Activated CD8-positive, alpha-beta memory T cell treated with anti-CD3 and anti-CD28 coated beads, Interleukin-2, amount 50 U/mL, for 24 hours (primary cell): ENCODE data around the gene BRF1.
"Not testable (repeated sequence)": the region's sequence is repeated elsewhere in the genome, so short reads cannot be mapped to it uniquely, and the experiment has no call there.

ENCODE experiments used
- DNase-seq: peaks from one replicate; pipeline ENCODE4 v3.0.0-alpha.2; 2020; ENCODE audit errors: extremely low read depth

The BRF1 gene, protein sequence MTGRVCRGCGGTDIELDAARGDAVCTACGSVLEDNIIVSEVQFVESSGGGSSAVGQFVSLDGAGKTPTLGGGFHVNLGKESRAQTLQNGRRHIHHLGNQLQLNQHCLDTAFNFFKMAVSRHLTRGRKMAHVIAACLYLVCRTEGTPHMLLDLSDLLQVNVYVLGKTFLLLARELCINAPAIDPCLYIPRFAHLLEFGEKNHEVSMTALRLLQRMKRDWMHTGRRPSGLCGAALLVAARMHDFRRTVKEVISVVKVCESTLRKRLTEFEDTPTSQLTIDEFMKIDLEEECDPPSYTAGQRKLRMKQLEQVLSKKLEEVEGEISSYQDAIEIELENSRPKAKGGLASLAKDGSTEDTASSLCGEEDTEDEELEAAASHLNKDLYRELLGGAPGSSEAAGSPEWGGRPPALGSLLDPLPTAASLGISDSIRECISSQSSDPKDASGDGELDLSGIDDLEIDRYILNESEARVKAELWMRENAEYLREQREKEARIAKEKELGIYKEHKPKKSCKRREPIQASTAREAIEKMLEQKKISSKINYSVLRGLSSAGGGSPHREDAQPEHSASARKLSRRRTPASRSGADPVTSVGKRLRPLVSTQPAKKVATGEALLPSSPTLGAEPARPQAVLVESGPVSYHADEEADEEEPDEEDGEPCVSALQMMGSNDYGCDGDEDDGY

DNA sequence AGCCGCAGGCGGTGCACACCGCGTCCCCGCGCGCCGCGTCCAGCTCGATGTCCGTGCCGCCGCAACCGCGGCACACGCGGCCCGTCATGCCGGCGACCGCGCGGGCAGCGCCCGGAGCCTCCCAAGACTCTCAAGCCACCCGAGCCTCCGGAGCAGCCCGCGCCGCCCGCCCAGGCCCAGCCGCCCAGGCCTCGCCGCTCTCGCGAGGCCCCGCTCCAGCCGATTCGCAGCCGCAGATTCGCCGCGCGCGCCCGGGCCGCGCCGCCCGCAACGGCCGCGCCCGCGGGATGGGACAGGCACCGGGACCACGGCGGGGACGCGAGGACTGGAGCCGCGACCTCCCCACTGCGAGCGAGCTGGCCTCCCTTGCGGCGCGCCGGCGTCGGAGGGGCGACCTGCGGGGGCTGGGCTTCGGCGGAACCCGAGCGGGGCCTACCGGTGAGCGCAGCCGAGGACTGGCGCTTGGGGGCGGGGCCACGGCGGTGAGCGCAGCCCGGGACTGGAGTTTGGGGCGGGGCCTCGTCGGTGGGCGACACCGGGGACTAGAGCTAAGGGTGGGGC is at the start of gene BRF1:
Gene BRF1 (minus strand): TSS at position 460 of the 561 bp plus-strand sequence. CDS start 372 bp downstream, at position 88.
- DNase-seq = peak; percentile 89

DNA sequence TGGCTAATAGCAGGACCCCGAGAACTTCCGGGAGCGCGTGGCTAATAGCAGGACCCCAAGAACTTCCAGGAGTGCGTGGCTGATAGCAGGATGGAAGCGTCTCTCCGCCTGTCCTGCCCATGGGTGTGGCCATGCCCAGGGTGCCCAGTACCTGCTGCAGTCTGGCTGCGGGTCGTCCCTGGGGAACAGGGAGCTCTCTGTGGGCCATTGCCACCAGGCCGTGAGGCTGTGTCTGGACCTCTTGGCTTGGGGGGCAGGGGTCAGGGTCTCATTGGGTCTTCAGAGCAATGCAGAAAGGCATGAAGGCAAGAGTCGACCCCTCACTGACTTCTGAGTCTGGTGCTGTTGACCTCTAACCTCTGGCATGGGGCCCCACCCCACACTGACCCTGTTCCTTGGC is 49.2 kb upstream of the BRF1 start:
- DNase-seq = no peak

DNA sequence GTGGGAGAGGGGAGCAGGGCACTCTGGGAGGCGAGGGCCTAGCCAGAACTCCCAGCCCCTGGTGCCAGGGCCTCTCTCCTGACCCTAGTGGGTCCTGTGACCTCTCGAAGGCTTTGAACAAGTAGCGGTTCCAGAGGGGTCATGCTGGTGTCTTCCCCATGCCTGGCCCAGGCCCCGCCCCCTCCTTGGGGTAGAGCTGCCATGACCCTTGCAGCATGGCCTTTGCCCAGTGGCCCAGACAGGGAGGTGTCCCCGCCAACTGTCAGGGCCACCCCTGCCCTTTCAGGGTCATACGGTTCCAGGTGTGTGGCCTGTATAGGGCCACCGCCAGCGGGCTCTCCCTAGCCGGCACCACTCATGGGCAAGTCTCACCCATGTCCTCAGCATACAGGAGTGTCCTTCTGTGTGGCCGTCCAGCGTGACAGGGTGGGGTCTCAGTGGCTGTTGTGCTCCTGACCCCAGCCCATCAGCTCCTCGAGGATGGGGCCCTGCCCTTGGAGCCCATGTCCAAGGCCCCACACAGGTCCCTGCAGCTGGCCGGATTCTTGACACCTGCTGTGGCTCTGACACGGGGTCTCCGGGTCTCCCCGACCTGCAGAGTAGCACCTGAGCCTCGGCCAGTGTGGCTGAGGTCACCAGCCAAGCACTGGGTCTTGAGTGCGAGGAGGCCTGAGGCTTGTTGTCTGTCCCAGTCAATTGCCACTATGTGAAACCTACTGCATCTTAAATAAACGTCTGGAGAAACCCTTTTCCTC is 48.3 kb upstream of the BRF1 start:
- no peak for DNase-seq

DNA sequence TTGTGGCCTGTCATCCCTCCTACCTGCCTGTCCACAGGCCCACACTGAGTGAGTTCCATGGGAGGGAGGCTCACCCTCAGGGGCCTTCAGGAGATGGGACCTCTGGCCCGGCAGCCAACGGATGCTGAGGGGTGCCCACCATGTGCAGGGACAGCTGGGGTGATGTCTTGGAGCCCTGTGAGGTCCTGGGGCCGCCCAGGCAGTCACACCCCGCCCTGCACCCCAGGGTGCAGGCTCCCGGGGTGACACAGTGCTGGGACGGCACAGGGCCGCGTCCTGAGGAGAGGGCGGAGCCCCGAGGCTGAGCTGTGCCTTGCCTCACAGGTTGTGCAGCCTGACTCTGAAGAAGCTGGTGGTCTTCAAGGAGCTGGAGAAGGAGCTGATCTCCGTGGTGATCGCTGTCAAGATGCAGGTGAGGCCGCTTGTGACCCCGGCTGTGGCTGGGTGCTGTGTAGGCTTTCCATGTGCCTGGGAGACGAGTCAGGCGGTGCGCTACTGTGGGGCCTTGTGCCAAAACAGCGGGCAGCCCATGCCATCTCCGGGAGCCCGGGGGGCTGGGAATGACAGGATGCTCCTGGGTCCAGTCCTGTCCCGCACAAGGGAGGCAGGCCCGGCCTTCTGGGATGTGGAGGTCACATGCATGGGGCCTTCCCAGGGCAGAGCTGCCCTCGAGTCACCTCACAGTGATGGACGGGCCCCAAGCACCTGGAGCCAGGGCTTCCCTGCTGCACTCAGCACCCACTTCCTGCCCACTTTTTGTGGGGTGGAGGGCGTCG is 47.6 kb upstream of the BRF1 start:
- DNase-seq = no peak

DNA sequence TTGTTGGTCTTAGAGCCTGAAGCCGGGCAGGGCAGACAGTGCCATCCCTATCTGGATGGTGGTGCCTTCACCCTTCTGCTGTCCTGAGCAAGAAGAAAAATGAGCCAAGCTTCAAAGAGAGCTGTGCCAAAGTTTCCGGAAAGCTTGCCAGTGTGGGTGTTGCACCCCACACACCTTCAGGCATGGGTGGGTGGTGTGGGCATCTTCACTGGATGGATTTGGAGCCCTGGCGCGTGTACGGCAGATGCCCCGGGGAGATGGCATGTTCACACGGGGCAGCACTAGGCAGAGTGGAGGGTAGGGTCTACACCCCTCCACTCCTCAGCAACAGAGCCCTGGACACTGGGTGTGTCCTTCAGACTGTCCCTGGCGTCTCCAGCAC is 46.8 kb upstream of the BRF1 start:
- DNase-seq = no peak

DNA sequence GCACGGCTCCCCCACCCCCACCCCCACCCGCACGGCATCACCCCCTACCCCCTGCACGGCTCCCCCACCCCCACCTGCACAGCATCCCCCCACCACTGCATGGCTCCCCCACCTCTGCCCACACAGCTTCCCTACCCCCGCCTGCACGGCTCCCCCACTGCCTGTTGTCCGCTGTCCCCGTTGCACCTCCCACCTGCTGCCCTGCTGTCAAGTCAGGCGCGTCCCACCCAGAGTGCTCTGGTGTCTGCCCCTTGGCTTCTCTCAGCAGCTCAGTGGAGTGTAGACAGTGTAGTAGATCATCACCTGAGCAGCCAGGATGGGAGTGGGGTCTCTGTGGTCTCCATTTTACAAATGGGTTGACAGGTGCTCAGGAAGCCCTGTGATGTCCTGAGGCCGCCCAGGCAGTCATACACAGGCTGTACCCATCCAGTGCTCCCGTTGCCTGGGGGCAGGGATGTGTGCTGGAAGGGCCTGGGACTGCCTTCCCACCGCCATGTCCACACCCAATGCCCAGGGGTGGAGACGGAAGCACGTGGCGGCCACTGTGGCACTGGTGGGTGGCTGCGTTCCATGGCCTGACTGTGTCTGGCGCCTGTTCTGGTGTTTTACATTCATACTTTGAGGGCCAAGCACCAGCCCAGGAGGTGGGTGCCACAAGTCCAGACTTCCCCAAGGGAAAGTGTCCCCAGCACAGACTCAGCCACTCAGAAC is 46.2 kb upstream of the BRF1 start:
- DNase-seq = no peak

DNA sequence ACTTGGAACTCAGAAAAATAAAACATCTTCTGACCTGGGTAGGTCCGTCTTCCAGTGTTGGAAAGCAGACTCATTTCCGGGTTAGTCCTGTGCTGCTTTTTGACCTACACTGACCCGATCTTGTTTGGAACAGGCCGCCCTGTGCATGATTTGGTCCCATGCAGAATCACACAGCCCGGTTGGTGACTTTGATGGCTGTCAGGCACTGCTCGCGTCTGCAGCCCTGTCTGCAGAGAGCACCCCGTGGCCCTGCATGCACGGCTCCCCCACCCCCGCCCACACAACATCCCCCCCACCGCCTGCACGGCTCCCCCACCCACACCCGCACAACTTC is 45.4 kb upstream of the BRF1 start:
- no peak for DNase-seq

DNA sequence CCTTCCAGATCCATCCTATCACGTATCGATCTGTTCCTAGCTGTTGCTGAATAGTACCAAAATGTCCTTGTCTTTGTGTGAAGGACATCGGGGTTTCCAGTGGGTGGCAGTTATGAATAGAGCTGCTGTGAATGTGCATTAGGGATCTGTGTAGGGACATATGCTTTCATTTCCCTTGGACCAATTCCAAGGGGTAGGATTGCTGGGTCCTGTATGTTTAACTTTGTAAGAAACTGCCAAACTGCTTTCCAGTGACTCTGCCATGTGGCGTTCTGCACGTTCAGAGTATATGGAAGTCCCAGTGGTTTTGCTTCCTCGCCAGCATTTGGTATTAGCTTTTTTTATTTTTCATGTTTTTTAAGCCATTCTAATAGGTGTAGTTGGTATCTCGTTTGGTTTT is 42.4 kb upstream of the BRF1 start:
- no peak for DNase-seq

DNA sequence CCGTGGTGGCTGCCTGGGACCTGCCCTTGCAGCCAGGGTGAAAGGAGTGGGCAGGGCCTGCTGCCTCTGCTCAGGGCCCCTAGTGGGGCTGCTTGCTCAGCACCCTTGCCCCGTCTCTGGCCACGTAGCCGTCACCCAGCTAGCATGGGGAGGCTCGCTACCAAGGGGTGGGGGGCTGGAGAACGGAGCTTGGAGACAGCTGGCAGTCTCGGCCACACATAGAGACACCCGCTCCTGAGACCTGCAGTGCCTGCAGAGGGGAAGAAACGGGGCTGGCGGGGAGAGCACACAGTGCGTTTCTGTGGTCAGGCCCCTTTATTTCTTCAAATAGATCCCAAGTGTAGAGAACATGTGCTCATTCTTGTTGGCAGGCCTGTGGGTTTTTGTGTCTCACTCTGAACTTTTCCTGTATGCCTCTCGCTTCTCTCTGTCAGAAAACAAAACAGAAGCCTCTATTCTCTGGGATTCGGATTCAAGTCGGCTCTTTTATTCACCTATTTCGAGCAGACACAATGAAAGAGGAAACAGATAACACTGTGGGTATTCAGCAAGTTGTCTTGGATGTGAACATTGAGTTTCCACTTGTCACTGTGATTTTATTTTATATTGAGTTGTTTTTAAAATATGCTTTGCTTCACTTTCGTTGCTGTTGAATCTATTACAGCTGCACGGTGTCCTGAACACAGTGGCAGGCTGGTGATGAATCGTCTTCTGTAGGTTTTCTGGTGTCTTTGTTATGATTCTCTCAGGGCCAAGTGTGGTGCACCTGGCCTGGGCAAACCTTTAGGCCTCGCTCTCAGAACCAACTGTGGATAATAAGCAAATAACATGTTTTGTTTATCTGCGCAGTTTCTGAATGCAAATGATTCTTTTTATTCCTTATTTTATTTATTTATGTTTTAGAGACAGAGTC is 40.3 kb upstream of the BRF1 start:
- DNase-seq = no peak

DNA sequence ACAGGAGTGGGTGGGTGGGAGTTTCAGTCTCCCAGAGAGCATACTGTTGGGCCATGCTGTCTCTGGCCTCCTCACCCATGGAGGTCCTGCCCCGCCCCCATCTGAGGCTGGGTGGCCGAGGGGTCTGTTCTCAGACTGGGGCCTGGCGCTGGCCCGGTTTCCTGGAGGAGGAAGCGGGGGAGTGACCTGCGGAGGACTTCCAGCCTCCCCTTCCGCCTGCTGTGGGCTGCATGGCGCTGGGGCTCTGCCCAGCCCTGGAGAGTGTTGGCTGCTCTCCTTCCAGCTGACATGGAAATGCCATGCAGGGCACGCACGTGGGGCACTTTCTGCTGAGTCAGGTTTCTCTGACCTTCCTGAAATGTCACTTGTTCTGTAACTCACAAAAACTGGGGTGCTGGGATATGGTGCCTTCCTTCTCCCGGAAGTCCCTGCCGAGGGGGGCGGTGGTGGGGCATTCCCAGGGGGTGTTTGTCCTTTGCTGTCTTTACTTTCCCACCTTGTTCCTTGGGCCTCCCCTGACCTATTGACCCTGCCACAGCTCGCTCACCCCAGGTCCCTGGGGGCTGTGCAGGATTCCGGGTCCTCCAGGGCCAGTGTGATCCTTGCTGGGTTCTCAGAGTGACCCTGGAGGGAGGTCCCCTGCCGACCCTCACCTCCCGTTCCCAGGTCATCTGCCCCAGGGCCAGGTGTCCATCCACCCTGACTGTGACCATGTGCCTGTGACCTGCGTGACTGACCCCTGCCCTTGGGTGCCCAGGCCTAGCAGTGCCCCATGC is 37.4 kb upstream of the BRF1 start:
- DNase-seq = no peak

DNA sequence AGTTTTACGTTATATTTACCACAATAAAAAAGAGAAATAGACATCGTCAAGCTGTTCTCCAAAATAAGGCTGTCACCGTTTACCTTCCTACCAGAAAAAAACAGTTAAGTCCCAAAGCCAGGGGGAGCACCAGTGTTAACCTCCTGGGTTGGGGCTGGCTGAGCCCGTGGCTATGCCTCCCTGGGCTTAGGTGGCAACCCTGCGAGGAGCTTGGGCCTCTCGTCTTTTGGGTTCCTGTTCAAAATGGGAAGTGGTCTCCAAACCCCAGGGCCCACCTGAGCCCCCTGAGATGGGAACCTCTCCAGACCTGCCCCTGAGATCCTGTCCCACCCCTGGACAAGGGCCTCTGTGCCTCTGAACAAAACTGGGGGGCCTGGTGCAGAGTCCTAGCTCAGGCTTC is 36.6 kb upstream of the BRF1 start:
- no peak for DNase-seq

DNA sequence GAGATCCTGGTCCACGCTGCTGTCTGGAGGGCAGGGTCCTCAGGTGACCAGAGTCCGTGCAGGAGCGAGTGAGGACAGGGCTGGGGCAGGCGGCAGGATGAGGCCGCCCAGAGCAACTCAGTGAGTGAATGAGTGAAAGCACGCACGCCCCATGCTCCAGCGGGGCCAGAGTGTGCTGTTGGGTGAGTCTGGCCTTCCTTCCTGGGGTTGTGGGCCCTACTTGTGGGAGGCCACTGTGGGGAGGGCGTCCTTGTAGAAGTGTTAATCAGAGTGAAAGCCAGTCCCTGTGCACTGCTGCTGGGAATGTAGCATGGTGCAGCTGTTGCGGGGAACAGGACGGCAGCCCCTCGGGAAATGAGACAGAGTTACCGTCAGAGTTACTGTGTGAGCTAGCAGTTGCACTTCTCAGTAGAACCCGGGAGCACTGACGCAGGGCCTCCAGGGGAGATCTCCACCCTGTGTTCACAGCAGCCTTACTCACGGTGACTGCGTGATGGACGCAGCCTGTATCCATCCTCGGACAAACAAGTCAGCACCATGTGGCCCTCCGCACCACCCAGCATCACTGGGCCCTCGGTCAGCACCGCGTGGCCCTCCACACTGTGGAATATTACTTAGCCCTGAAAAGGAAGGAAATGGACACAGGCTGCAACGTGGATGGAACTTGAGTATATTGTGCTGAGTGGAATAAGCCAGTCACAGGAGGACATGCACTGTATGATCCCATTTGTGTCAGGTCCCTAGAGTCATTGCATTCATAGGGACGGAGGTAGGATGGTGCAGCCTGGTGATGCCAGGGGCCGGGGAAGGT is 35.9 kb upstream of the BRF1 start:
- DNase-seq = no peak

DNA sequence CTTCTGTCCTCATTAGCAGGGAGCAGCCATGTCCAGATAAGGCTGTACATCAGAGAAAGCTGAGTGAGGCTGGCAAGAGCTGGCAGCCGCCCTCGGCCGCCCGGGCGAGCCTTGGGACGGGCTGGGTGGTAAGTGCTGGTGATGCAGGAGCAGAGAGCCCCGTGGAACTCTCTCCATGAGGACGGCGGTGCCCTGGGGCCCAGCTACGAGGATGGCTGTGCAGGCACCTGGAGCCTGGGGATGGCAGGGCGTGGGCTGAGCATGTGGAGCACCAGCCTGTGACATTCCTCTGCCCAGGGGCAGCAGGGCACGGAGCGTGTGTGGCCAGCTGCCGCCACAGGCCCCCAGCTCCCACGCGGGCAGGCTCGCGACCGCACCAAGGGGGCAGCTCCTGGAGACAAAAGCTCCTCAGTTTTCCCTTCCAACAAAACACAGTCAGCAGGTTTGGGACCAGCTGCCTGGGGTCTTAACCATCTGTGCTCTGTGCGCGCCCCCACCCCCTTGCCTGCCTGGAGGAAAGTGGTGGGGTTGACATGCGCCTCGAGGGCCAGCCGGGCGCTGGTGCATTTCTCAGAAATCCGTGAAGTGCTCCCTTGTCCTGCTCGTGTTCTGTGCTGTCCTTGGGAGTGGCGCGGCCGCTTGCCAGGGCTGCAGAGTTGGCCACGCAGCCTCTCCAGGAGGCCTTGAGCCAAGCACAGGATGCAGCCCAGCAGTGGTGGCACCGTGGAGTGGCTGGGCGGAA is 35.1 kb upstream of the BRF1 start:
- DNase-seq = no peak

DNA sequence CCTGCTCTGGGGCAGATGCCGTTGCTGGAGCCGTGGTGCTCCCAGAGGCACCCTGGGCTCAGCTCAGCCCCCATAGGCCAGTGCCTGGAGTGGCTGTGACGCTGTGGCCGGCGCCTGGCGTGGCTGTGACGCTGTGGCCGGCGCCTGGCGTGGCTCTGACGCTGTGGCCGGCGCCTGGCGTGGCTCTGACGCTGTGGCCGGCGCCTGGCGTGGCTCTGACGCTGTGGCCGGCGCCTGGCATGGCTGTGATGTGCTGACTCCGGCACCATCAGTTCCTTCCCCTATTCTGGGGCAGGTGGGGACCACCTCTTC is 34.4 kb upstream of the BRF1 start:
- DNase-seq = not testable (repeated sequence)

DNA sequence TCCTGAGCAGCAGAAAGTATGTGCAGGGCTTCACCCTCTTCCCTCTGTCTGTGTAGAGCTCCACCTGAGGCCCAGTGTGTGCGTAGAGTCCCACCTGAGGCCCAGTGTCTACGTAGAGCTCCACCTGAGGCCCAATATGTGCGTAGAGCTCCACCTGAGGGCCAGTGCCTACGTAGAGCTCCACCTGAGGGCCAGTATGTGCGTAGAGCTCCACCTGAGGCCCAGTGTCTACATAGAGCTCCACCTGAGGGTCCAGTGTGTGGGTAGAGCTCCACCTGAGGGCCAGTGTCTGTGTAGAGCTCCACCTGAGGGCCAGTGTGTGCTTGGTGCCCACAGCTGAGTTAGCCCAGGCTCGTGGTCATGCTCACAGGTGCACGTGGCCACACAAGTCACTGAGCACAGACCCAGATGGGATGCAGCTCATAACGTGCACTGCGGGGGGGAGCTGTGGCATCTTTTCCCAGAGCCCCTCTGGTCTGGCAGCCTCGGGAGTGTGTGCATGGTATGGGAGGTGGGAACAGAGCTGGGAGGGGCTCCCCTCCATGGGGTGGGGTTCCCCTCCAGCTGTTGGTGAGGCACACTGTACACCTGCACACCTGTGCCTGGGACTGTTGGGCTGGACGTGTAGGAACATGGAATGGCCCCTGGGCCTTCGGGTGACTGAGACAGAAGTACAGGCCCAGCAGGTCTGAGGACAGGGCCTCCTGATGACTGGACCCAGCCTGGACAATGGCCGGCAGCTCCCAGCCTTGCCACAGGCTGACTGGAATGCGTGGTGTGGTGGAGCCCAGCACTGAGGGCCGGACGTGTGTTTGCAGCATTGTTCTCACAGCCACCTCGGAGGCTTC is 33.8 kb upstream of the BRF1 start:
- no peak for DNase-seq

DNA sequence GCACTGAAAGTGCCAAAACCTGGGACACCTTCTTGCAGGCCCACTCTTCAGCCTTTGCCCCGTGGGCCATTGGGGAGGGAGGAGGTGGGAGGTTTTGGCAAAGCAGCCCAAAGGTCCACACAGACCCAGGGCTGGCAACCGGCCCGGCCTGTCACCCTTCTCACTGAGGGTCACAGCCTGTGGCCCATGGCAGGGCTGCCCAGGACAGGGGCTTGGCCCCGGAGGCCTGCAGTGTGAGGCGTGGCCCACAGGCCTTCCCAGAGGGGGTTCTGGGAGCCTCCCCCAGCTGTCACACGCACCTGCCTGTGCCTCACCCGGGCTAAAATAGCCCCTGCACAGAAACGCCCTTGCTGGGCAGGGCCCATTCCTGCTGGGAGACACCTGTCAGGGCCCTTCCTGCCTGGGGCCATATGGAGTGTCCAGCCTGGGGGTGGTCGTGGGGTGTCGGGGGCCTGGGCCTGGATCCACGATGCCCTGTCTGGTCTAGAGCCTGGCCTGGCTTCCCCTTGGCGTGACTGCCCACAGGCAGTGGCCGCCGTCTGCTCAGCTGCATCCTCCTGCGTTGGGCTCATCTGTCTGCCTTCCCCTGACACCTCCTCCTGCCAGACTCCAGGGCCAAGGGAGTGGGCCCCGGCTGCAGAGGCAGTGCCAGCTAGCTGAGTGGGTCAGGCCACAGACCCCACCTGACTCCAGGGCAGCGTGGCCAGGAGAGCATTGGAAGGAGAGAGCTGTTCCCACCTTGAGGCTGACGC is 33.0 kb upstream of the BRF1 start:
- DNase-seq = no peak
